ENCODE data around the gene BCKDHB.
"Not testable (repeated sequence)": the region's sequence is repeated elsewhere in the genome, so short reads cannot be mapped to it uniquely, and the experiment has no call there.

Gene BCKDHB

GRCh38 chr6:80106418-80107235 is at the start of gene BCKDHB:
Gene BCKDHB, plus strand, starts transcription at chr6:80106671. Its CDS starts 23 bp downstream, at chr6:80106694.
- DNase-seq (ENCODE audit: extremely low read depth in 1 of 2, low read depth in 1 of 2), result peak; percentile 90 to 95

GRCh38 chr6:80060774-80061173 is 45.7 kb upstream of the BCKDHB start:
- DNase-seq (ENCODE audit: extremely low read depth in 1 of 2, low read depth in 1 of 2), result no peak

GRCh38 chr6:80068146-80068545 is 38.3 kb upstream of the BCKDHB start:
- DNase-seq (ENCODE audit: extremely low read depth in 1 of 2, low read depth in 1 of 2), result not testable (repeated sequence)

GRCh38 chr6:80070431-80070830 is 36.0 kb upstream of the BCKDHB start:
- not testable (repeated sequence) for DNase-seq (ENCODE audit: extremely low read depth in 1 of 2, low read depth in 1 of 2)

GRCh38 chr6:80077067-80077466 is 29.4 kb upstream of the BCKDHB start:
- DNase-seq (ENCODE audit: extremely low read depth in 1 of 2, low read depth in 1 of 2), result no peak

- no peak for DNase-seq (ENCODE audit: extremely low read depth in 1 of 2, low read depth in 1 of 2)
These were observed 17.8 kb upstream of the BCKDHB start for GRCh38 chr6:80088637-80089036.

- DNase-seq (ENCODE audit: extremely low read depth in 1 of 2, low read depth in 1 of 2), result no peak
These were observed 15.0 kb upstream of the BCKDHB start for GRCh38 chr6:80091506-80091905.

GRCh38 chr6:80094017-80094416 is 12.5 kb upstream of the BCKDHB start:
- no peak for DNase-seq (ENCODE audit: extremely low read depth in 1 of 2, low read depth in 1 of 2)

GRCh38 chr6:80095600-80095999 is 10.9 kb upstream of the BCKDHB start:
- no peak for DNase-seq (ENCODE audit: extremely low read depth in 1 of 2, low read depth in 1 of 2)

- DNase-seq (ENCODE audit: extremely low read depth in 1 of 2, low read depth in 1 of 2), result no peak
These were observed 8.1 kb upstream of the BCKDHB start for GRCh38 chr6:80098392-80098791.

- DNase-seq (ENCODE audit: extremely low read depth in 1 of 2, low read depth in 1 of 2), result no peak
These were observed 2.0 kb upstream of the BCKDHB start for GRCh38 chr6:80104520-80104919.

GRCh38 chr6:80105972-80106417 is 476 bp upstream of the BCKDHB start:
- DNase-seq (ENCODE audit: extremely low read depth in 1 of 2, low read depth in 1 of 2), result no peak

GRCh38 chr6:80122576-80122975 is 16.1 kb downstream of the BCKDHB start:
- not testable (repeated sequence) for DNase-seq (ENCODE audit: extremely low read depth in 1 of 2, low read depth in 1 of 2)

- no peak for DNase-seq (ENCODE audit: extremely low read depth in 1 of 2, low read depth in 1 of 2)
These were observed 20.3 kb downstream of the BCKDHB start for GRCh38 chr6:80126657-80127345.

- no peak for DNase-seq (ENCODE audit: extremely low read depth in 1 of 2, low read depth in 1 of 2)
These were observed 23.0 kb downstream of the BCKDHB start for GRCh38 chr6:80129485-80129884.

GRCh38 chr6:80133020-80133419 is 26.5 kb downstream of the BCKDHB start:
- no peak for DNase-seq (ENCODE audit: extremely low read depth in 1 of 2, low read depth in 1 of 2)

- no peak for DNase-seq (ENCODE audit: extremely low read depth in 1 of 2, low read depth in 1 of 2)
These were observed 27.6 kb downstream of the BCKDHB start for GRCh38 chr6:80134065-80134464.

GRCh38 chr6:80142586-80142985 is 36.1 kb downstream of the BCKDHB start:
- DNase-seq (ENCODE audit: extremely low read depth in 1 of 2, low read depth in 1 of 2), result no peak

- no peak for DNase-seq (ENCODE audit: extremely low read depth in 1 of 2, low read depth in 1 of 2)
These were observed 37.0 kb downstream of the BCKDHB start for GRCh38 chr6:80143419-80143937.

GRCh38 chr6:80144753-80145315 is 38.4 kb downstream of the BCKDHB start:
- no peak for DNase-seq (ENCODE audit: extremely low read depth in 1 of 2, low read depth in 1 of 2)

- no peak for DNase-seq (ENCODE audit: extremely low read depth in 1 of 2, low read depth in 1 of 2)
These were observed 39.0 kb downstream of the BCKDHB start for GRCh38 chr6:80145509-80145908.

- no peak for DNase-seq (ENCODE audit: extremely low read depth in 1 of 2, low read depth in 1 of 2)
These were observed 39.5 kb downstream of the BCKDHB start for GRCh38 chr6:80145921-80146320.

Measured in activated CD8-positive, alpha-beta memory T cell treated with anti-CD3 and anti-CD28 coated beads for 1 hour (primary cell).